OCI-LY3 (cell line): ENCODE data around the gene PDE3A.

Experiments used
- H2AFZ ChIP-seq: fragments of 200-600, 300-600 bp; shearing (Covaris generic); 2 replicates; pipeline ENCODE4 v1.6.0; 2014; ENCODE audit warnings: antibody characterized with exemption, low read depth, low read length
- H3K27ac ChIP-seq: fragments of 200-600, 300-600 bp; sonication (generic); 2 replicates; pipeline ENCODE4 v1.5.1; 2014; ENCODE audit warnings: mild to moderate bottlenecking, low read length, moderate library complexity, mixed read lengths
- H3K27me3 ChIP-seq: fragments of 200-600, 300-600 bp; sonication (generic); 2 replicates; pipeline ENCODE4 v1.6.1; 2014; ENCODE audit warnings: low read depth, low read length, mixed read lengths
- H3K36me3 ChIP-seq: fragments of 200-600, 300-600 bp; sonication (generic); replicated peaks from 2 replicates; pipeline ENCODE3; 2014; ENCODE audit warnings: low read depth, low read length, mixed read lengths
- H3K4me1 ChIP-seq: fragments of 300-600, 200-600 bp; sonication (generic); 2 replicates; pipeline ENCODE4 v1.6.1; 2014; ENCODE audit warnings: low read length, mixed read lengths
- H3K4me2 ChIP-seq: fragments of 200-600, 300-600 bp; sonication (generic); 2 replicates; pipeline ENCODE4 v1.6.1; 2014; ENCODE audit warnings: low read length, mixed read lengths
- H3K4me3 ChIP-seq: fragments of 300-600, 200-600 bp; sonication (generic); 2 replicates; pipeline ENCODE4 v1.5.1; 2014; ENCODE audit warnings: antibody characterized with exemption, mild to moderate bottlenecking, low read length, moderate library complexity
- H3K79me2 ChIP-seq: fragments of 300-600, 200-600 bp; shearing (Covaris generic); 2 replicates; pipeline ENCODE4 v1.6.1; 2014; ENCODE audit warnings: mild to moderate bottlenecking, low read length, mixed read lengths
- H3K9ac ChIP-seq: fragments of 300-600, 200-600 bp; shearing (Covaris generic); 2 replicates; pipeline ENCODE4 v1.6.0; 2014; ENCODE audit warnings: mild to moderate bottlenecking, low read length, moderate library complexity
- H3K9me3 ChIP-seq: fragments of 200-600, 300-600 bp; shearing (Covaris generic); 2 replicates; pipeline ENCODE4 v1.6.1; 2014; ENCODE audit warnings: low read length, mixed read lengths; ENCODE audit not compliant: insufficient read depth
- H4K20me1 ChIP-seq: fragments of 200-600, 300-600 bp; sonication (generic); 2 replicates; pipeline ENCODE4 v1.6.1; 2016; ENCODE audit warnings: low read length, mixed read lengths; ENCODE audit not compliant: insufficient read depth
- EZH2phosphoT487 ChIP-seq: fragments of 200-600 bp; shearing (Covaris generic); IDR thresholded peaks from 2 replicates; pipeline ENCODE4 v1.6.1; 2018; ENCODE audit warnings: antibody characterized with exemption, mixed run types, low read depth
- TF ChIP-seq, protein P1 (sequence below): fragments of 200-600, 300-600 bp; sonication (generic); IDR thresholded peaks from 2 replicates; pipeline ENCODE4 v1.5.1; 2014; ENCODE audit warnings: antibody characterized with exemption, low read length, low read depth

PDE3A gene

DNA sequence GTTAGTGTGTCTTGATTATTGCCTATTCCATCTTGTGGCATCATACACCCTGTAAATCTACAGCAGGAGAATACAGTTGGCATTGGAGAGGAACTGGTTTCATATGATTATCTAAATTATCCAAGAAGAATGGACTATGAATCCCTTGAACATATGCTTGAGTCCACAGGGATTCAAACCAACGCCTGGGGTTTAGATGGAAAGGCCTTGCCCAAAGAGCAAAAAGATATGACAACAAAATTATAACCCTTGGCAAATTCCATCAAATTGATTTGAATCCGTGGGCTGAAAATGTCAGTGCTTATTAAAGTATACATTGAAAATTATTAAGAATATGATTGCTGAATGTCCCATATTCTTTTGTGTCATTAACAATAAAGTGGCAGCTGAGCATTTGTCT, 108.2 kb downstream of the PDE3A start:
- Histone ChIP-seq H3K4me1 (no peaks in the 10 kb centered on the region), H3K4me3 (no peak overlapping the region), H3K9ac (no peak overlapping the region), H3K9me3 (no peaks in the 10 kb centered on the region), H3K27ac (no peak overlapping the region), H2AFZ (no peak overlapping the region), H3K36me3 (no peaks in the 10 kb centered on the region), H3K4me2 (no peak overlapping the region), H3K79me2 (no peaks in the 10 kb centered on the region), H3K27me3 (peaks cover 17% of the 10 kb centered on the region; the same call in 1 of the 2 replicates), H4K20me1 (no peaks in the 10 kb centered on the region)
- TF ChIP-seq, protein P1, sequence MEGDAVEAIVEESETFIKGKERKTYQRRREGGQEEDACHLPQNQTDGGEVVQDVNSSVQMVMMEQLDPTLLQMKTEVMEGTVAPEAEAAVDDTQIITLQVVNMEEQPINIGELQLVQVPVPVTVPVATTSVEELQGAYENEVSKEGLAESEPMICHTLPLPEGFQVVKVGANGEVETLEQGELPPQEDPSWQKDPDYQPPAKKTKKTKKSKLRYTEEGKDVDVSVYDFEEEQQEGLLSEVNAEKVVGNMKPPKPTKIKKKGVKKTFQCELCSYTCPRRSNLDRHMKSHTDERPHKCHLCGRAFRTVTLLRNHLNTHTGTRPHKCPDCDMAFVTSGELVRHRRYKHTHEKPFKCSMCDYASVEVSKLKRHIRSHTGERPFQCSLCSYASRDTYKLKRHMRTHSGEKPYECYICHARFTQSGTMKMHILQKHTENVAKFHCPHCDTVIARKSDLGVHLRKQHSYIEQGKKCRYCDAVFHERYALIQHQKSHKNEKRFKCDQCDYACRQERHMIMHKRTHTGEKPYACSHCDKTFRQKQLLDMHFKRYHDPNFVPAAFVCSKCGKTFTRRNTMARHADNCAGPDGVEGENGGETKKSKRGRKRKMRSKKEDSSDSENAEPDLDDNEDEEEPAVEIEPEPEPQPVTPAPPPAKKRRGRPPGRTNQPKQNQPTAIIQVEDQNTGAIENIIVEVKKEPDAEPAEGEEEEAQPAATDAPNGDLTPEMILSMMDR, result no peak
- TF ChIP-seq EZH2phosphoT487, result no peak

DNA sequence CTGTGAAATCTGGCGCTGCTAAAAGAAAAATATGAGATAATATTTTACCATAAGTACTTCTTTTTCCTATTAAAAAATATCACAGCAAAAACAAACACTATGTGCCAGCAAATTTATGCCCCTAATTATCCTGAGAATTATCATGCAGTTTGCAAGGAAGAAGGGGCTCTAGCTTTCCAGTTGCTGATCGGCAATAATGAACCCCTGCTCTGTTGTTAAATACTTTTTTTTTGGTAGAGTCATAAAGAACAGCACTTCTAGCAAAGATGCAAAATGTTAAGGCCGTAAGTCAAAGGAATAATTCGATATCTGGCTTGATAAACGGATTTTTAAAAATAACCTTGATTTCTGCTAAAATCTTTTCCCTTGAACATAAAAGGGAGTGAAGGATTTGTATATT, 108.9 kb downstream of the PDE3A start:
- Histone ChIP-seq H3K4me1 (no peaks in the 10 kb centered on the region), H3K27ac (no peak overlapping the region), H3K36me3 (no peaks in the 10 kb centered on the region), H3K79me2 (no peaks in the 10 kb centered on the region), H4K20me1 (no peaks in the 10 kb centered on the region), H2AFZ (no peak overlapping the region), H3K9me3 (no peaks in the 10 kb centered on the region), H3K9ac (no peak overlapping the region), H3K27me3 (peaks cover 17% of the 10 kb centered on the region; the same call in 1 of the 2 replicates), H3K4me3 (no peak overlapping the region), H3K4me2 (no peak overlapping the region)
- TF ChIP-seq, protein P1, result no peak
- TF ChIP-seq EZH2phosphoT487, result no peak

DNA sequence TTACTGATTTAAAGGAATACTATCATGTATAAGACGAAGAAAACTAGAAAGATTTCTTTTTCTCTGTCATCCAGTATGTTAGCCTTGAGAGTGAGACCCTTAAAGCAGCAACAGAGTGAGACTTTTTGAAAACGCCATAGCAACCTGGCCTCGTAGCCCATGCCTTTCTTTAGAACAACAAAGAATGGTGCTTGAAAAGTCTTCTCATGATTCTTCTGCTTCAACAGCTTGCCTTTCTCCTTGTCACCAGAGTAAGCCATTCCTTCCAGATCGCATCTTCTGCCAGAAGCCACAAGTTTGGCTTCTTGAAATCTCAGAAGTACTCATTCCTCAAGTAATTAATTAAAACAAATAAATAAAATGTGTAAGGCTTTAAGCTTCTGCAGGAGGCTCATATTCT, 109.3 kb downstream of the PDE3A start:
- no peaks in the 10 kb centered on the region for H3K79me2 ChIP-seq
- no peak overlapping the region for H3K27ac ChIP-seq
- H3K4me3 ChIP-seq, result no peak overlapping the region
- no peaks in the 10 kb centered on the region for H4K20me1 ChIP-seq
- H3K4me1 ChIP-seq, result no peaks in the 10 kb centered on the region
- H3K9ac ChIP-seq, result no peak overlapping the region
- H3K27me3 ChIP-seq, result peaks cover 17% of the 10 kb centered on the region; the same call in 1 of the 2 replicates
- H3K36me3 ChIP-seq, result no peaks in the 10 kb centered on the region
- H3K4me2 ChIP-seq, result no peak overlapping the region
- H3K9me3 ChIP-seq, result no peaks in the 10 kb centered on the region
- TF ChIP-seq, protein P1, result no peak
- TF ChIP-seq EZH2phosphoT487, result no peak
- no peak overlapping the region for H2AFZ ChIP-seq

DNA sequence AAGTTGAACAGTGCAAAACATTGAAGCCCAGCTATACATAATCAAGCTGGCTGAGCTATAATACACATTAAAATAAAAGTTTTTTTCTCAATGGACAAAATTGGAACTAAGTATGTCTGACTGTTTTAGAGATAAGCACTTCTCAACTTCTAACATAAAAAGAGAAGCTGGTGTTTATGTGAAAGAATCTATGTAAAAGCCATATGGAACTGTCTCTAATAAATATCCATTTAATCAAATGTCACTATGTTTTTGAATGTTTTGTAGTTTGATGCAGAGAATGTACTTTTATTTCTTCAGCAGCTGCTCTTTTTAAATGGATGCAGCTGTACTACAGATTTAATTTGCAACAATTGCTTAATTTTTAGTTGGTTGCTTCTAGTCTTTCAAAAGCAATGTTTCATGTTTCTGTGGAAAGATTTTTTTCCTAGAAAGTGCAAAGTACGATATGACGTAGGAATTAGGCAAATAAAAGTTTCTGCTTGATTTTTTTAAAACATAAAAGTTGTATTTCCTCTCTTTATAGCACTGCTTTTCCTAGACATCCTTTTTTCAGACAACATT, 114.2 kb downstream of the PDE3A start:
- H3K9ac ChIP-seq, result no peak overlapping the region
- H3K9me3 ChIP-seq, result no peaks in the 10 kb centered on the region
- no peaks in the 10 kb centered on the region for H3K79me2 ChIP-seq
- H4K20me1 ChIP-seq, result no peaks in the 10 kb centered on the region
- H3K36me3 ChIP-seq, result no peaks in the 10 kb centered on the region
- no peak overlapping the region for H2AFZ ChIP-seq
- H3K4me3 ChIP-seq, result no peak overlapping the region
- no peak overlapping the region for H3K4me2 ChIP-seq
- no peaks in the 10 kb centered on the region for H3K4me1 ChIP-seq
- H3K27me3 ChIP-seq, result peaks cover 7% of the 10 kb centered on the region
- no peak for TF ChIP-seq EZH2phosphoT487
- TF ChIP-seq, protein P1, result no peak
- H3K27ac ChIP-seq, result no peak overlapping the region
